ENCODE results near the gene MTUS2. TPM values are rescaled to one million over a fixed set of nuclear protein-coding genes. Genes with fewer than 3 reads are reported as not detected.

The MTUS2 gene
- total and polyA plus RNA-seq, 5 donors from 2014 or later: 0.02 to 0.03 (median 0.03) TPM; not detected in 2

DNA sequence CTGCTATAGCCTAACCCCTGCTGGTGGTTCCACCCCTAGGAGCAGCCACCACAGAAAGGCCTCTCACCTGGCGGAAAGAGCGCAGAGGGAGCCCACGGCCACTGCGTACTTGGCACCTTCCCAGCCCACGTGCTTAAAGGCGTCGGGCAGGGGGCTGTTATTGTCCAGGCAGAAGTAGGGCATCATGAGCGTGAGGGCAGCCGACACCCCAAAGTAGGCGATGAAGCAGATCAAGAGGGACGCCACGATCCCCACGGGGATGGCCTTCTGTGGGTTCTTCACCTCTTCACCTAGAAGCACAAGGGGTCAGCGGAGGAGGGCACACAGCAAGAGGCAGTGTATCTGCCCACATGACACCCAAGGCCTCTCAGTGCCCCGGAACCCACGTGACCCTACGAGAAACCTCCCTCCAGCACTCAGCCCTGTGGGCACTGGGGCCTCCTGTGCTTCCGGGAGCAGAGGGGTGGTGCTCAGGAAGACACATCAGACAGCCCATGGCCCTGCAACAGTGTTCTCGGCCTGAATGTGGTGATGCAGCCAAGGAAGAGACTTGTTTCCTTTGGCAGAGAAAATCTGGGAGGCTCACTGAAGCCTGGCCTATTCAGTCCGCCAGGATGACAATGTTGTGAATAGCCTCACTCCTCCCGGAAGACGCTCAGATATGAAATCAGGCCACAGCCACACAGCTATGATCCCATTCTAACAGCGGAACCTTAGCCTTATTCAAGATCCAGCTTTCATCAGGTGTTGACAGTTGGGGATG is 703.2 kb downstream of the MTUS2 start:
- Histone ChIP-seq H3K9me3 (ENCODE audit: control insufficient read depth in 2 of 2, low read length in 2 of 2) (no peaks in the 10 kb centered on the region), H3K36me3 (ENCODE audit: control insufficient read depth, insufficient read depth, low read length) (peaks cover 68% of the 10 kb centered on the region), H3K4me3 (ENCODE audit: low read depth, low read length) (no peak overlapping the region), H3K27ac (ENCODE audit: insufficient read depth, low read length, poor library complexity, severe bottlenecking) (no peak overlapping the region), H3K27me3 (ENCODE audit: control insufficient read depth, insufficient read depth, low read length) (no peaks in the 10 kb centered on the region), H3K4me1 (ENCODE audit: control insufficient read depth, insufficient read depth, low read length, poor library complexity, severe bottlenecking) (no peaks in the 10 kb centered on the region)
- Mint-ChIP-seq H3K4me1 (peaks cover 0 to 4% (median 0%) of the 10 kb centered on the region in 4 donors), H3K36me3 (peaks cover 57% of the 10 kb centered on the region), H3K27me3 (no peaks in the 10 kb centered on the region), H3K9me3 (no peaks in the 10 kb centered on the region), H3K27ac (no peak overlapping the region), H3K4me3 (no peak overlapping the region)
- DNase-seq (no peak), ATAC-seq (ENCODE audit: low read depth in 2 of 2) (no peak)

DNA sequence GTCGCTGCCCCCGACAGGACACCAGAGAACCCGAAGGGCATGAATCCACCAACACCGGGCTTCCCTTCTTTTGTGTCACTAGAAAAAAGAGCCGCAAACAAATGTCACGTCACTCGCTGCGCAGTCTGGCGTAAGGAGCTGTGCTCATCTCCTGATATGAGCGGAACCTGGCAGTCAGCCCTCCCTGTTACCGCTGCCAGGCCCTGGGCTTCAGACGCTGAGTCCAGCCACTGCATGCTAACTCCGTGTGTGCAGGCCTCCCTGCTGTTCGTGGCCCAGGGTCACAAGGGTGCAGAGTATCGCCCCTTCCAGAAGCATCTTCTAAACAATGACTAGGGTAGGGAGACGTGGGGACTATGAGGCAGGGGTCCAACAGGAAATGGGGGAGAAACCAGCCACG is 704.0 kb downstream of the MTUS2 start:
- no peaks in the 10 kb centered on the region for H3K27me3 Mint-ChIP-seq
- Histone ChIP-seq H3K27ac (ENCODE audit: insufficient read depth, low read length, poor library complexity, severe bottlenecking) (no peak overlapping the region), H3K4me1 (ENCODE audit: control insufficient read depth, insufficient read depth, low read length, poor library complexity, severe bottlenecking) (no peaks in the 10 kb centered on the region), H3K9me3 (ENCODE audit: control insufficient read depth in 2 of 2, low read length in 2 of 2) (no peaks in the 10 kb centered on the region), H3K36me3 (ENCODE audit: control insufficient read depth, insufficient read depth, low read length) (peaks cover 68% of the 10 kb centered on the region), H3K27me3 (ENCODE audit: control insufficient read depth, insufficient read depth, low read length) (no peaks in the 10 kb centered on the region), H3K4me3 (ENCODE audit: low read depth, low read length) (no peak overlapping the region)
- H3K4me3 Mint-ChIP-seq: no peak overlapping the region
- no peak overlapping the region for H3K27ac Mint-ChIP-seq
- H3K9me3 Mint-ChIP-seq: peaks cover 0 to 1% (median 0%) of the 10 kb centered on the region in 7 donors
- peaks cover 0 to 4% (median 0%) of the 10 kb centered on the region in 4 donors for H3K4me1 Mint-ChIP-seq
- peaks cover 59% of the 10 kb centered on the region for H3K36me3 Mint-ChIP-seq
- DNase-seq: no peak
- ATAC-seq (ENCODE audit: low read depth in 2 of 2): no peak

DNA sequence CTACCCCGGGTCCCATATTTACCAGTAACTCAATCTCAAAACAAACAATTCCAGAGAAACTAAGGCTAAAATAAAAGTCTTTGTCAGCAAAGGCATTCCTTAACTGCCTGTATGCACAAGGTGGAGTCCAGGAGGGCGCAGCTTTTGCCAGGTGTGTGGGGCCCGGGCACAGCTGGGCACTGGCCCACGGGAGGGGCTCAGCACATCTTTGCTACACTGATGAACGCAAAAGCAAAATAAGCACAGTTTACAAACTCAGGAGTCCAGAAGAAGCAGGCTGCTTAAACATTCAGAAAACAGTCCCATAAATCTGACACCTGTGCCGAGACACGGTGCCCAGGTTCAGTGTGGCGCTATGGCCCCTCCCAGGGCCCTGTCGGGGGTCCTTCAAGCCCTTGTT is 704.5 kb downstream of the MTUS2 start:
- no peaks in the 10 kb centered on the region for H3K4me1 ChIP-seq (ENCODE audit: control insufficient read depth, insufficient read depth, low read length, poor library complexity, severe bottlenecking)
- H3K9me3 ChIP-seq (ENCODE audit: control insufficient read depth in 2 of 2, low read length in 2 of 2): no peaks in the 10 kb centered on the region
- no peak overlapping the region for H3K27ac ChIP-seq (ENCODE audit: insufficient read depth, low read length, poor library complexity, severe bottlenecking)
- Mint-ChIP-seq H3K27me3 (no peaks in the 10 kb centered on the region), H3K4me1 (peaks cover 0 to 4% (median 0%) of the 10 kb centered on the region in 4 donors), H3K4me3 (no peak overlapping the region), H3K9me3 (peaks cover 0 to 1% (median 0%) of the 10 kb centered on the region in 7 donors), H3K27ac (no peak overlapping the region), H3K36me3 (peaks cover 62% of the 10 kb centered on the region)
- H3K27me3 ChIP-seq (ENCODE audit: control insufficient read depth, insufficient read depth, low read length): no peaks in the 10 kb centered on the region
- ATAC-seq (ENCODE audit: low read depth in 2 of 2) (no peak), DNase-seq (no peak)
- no peak overlapping the region for H3K4me3 ChIP-seq (ENCODE audit: low read depth, low read length)
- H3K36me3 ChIP-seq (ENCODE audit: control insufficient read depth, insufficient read depth, low read length): peaks cover 69% of the 10 kb centered on the region

DNA sequence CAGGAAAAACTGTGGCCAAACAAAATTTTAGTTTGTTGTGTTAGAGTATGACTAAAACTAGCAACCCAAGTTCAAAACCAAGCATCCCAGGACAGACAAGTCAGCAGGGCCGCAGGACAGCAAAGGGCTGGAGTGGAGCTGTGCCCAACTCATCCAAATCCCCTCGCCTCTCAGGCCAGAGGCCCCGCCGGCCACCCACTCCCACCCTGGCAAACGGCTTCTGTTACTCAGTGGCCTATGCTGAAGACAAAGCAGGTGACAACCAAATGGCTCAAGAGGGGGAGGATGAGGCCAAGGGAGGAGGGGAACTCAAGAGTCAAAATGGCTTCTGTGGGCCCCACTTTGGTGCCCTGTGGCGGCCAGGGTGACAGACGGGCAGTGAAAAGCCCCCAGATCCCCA is 705.6 kb downstream of the MTUS2 start:
- Histone ChIP-seq H3K4me1 (ENCODE audit: control insufficient read depth, insufficient read depth, low read length, poor library complexity, severe bottlenecking) (no peaks in the 10 kb centered on the region), H3K27ac (ENCODE audit: insufficient read depth, low read length, poor library complexity, severe bottlenecking) (no peak overlapping the region), H3K9me3 (ENCODE audit: control insufficient read depth in 2 of 2, low read length in 2 of 2) (no peaks in the 10 kb centered on the region), H3K27me3 (ENCODE audit: control insufficient read depth, insufficient read depth, low read length) (no peaks in the 10 kb centered on the region), H3K36me3 (ENCODE audit: control insufficient read depth, insufficient read depth, low read length) (peaks cover 69% of the 10 kb centered on the region), H3K4me3 (ENCODE audit: low read depth, low read length) (no peak overlapping the region)
- H3K4me3 Mint-ChIP-seq: no peak overlapping the region
- DNase-seq (no peak), ATAC-seq (ENCODE audit: low read depth in 2 of 2) (no peak)
- peaks cover 63% of the 10 kb centered on the region for H3K36me3 Mint-ChIP-seq
- H3K27ac Mint-ChIP-seq: no peak overlapping the region
- H3K9me3 Mint-ChIP-seq: peaks cover 0 to 1% (median 0%) of the 10 kb centered on the region in 7 donors
- H3K27me3 Mint-ChIP-seq: no peaks in the 10 kb centered on the region
- H3K4me1 Mint-ChIP-seq: peaks cover 0 to 1% (median 0%) of the 10 kb centered on the region in 4 donors

DNA sequence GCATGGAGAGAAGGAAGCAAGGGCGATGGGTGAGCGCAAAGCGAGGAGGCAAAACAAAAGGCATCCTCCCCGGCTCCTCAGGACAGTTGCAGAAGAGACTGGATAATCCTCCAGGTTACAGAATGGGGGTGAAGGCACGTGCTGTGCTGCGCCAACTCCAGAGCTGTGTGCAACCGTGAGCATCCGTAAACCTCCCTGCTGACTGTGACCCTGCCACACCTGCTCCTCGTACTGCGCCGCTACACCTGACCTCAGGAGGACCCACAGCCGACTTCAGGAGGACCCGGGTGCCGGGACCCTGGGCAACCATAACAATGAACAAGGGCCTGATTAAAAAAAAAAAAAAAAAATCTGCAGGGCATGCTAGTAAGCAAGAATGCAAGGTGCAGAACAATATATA is 706.6 kb downstream of the MTUS2 start:
- no peak overlapping the region for H3K27ac ChIP-seq (ENCODE audit: insufficient read depth, low read length, poor library complexity, severe bottlenecking)
- no peaks in the 10 kb centered on the region for H3K9me3 ChIP-seq (ENCODE audit: control insufficient read depth in 2 of 2, low read length in 2 of 2)
- peaks cover 67% of the 10 kb centered on the region for H3K36me3 ChIP-seq (ENCODE audit: control insufficient read depth, insufficient read depth, low read length)
- H3K9me3 Mint-ChIP-seq: peaks cover 0 to 1% (median 0%) of the 10 kb centered on the region in 7 donors
- H3K4me3 Mint-ChIP-seq: no peak overlapping the region
- H3K4me1 Mint-ChIP-seq: peaks cover 0 to 1% (median 0%) of the 10 kb centered on the region in 4 donors
- ATAC-seq (ENCODE audit: low read depth in 2 of 2): no peak
- H3K4me3 ChIP-seq (ENCODE audit: low read depth, low read length): no peak overlapping the region
- H3K36me3 Mint-ChIP-seq: peaks cover 55% of the 10 kb centered on the region
- no peak for DNase-seq
- no peak overlapping the region for H3K27ac Mint-ChIP-seq
- no peaks in the 10 kb centered on the region for H3K27me3 Mint-ChIP-seq
- no peaks in the 10 kb centered on the region for H3K27me3 ChIP-seq (ENCODE audit: control insufficient read depth, insufficient read depth, low read length)
- no peaks in the 10 kb centered on the region for H3K4me1 ChIP-seq (ENCODE audit: control insufficient read depth, insufficient read depth, low read length, poor library complexity, severe bottlenecking)

DNA sequence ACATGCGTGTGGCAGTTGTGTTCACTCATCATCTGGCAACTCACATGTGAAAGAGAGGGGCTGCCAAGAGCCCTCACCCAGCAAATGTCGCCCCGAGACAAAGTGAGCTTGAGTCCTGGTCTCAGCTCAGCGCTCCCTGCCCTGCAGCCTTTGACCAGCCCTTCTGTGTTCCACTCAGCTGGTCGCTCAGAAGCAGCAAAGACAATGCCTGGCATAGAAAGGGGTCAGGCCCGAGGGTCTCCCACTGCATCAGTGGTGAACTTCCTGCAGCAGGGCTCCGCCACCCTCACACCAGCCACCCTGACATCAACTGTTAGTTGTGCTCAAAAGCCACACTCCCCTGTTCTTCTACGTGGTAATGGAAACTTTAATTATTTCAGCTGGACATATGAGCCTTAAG is 707.4 kb downstream of the MTUS2 start:
- Mint-ChIP-seq H3K27ac (no peak overlapping the region), H3K4me3 (no peak overlapping the region), H3K4me1 (peaks cover 0 to 1% (median 0%) of the 10 kb centered on the region in 4 donors), H3K9me3 (peaks cover 0 to 1% (median 0%) of the 10 kb centered on the region in 7 donors), H3K36me3 (peaks cover 55% of the 10 kb centered on the region), H3K27me3 (no peaks in the 10 kb centered on the region)
- Histone ChIP-seq H3K4me1 (ENCODE audit: control insufficient read depth, insufficient read depth, low read length, poor library complexity, severe bottlenecking) (no peaks in the 10 kb centered on the region), H3K36me3 (ENCODE audit: control insufficient read depth, insufficient read depth, low read length) (peaks cover 67% of the 10 kb centered on the region), H3K9me3 (ENCODE audit: control insufficient read depth in 2 of 2, low read length in 2 of 2) (no peaks in the 10 kb centered on the region), H3K4me3 (ENCODE audit: low read depth, low read length) (no peak overlapping the region), H3K27ac (ENCODE audit: insufficient read depth, low read length, poor library complexity, severe bottlenecking) (no peak overlapping the region), H3K27me3 (ENCODE audit: control insufficient read depth, insufficient read depth, low read length) (no peaks in the 10 kb centered on the region)
- ATAC-seq (ENCODE audit: low read depth in 2 of 2): no peak
- no peak for DNase-seq

DNA sequence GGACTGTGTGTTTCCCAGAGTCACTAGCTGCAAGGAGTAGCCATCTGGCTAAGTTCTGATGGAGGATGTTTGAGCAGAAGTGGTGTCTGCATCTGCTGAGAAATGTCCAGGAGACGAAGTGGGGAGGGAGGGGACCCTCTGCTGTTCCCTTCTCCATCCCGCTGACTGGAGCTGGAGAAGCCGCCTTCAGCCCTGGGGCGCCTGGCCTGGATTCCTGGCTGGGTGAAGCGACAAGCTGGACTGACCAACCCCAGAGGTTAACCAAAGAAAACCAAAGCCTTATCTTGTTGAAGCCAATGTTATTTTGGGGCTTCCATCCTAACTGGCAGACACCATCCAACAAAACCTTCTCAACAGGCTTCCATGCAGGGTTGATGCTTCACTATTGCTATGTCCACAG is 707.8 kb downstream of the MTUS2 start:
- Histone ChIP-seq H3K4me3 (ENCODE audit: low read depth, low read length) (no peak overlapping the region), H3K4me1 (ENCODE audit: control insufficient read depth, insufficient read depth, low read length, poor library complexity, severe bottlenecking) (no peaks in the 10 kb centered on the region), H3K27ac (ENCODE audit: insufficient read depth, low read length, poor library complexity, severe bottlenecking) (no peak overlapping the region), H3K36me3 (ENCODE audit: control insufficient read depth, insufficient read depth, low read length) (peaks cover 67% of the 10 kb centered on the region), H3K9me3 (ENCODE audit: control insufficient read depth in 2 of 2, low read length in 2 of 2) (no peaks in the 10 kb centered on the region), H3K27me3 (ENCODE audit: control insufficient read depth, insufficient read depth, low read length) (no peaks in the 10 kb centered on the region)
- DNase-seq: no peak
- no peak for ATAC-seq (ENCODE audit: low read depth in 2 of 2)
- H3K27me3 Mint-ChIP-seq: no peaks in the 10 kb centered on the region
- H3K4me3 Mint-ChIP-seq: no peak overlapping the region
- H3K27ac Mint-ChIP-seq: no peak overlapping the region
- peaks cover 57% of the 10 kb centered on the region for H3K36me3 Mint-ChIP-seq
- peaks cover 0 to 1% (median 0%) of the 10 kb centered on the region in 4 donors for H3K4me1 Mint-ChIP-seq
- H3K9me3 Mint-ChIP-seq: peaks cover 0 to 1% (median 0%) of the 10 kb centered on the region in 7 donors

DNA sequence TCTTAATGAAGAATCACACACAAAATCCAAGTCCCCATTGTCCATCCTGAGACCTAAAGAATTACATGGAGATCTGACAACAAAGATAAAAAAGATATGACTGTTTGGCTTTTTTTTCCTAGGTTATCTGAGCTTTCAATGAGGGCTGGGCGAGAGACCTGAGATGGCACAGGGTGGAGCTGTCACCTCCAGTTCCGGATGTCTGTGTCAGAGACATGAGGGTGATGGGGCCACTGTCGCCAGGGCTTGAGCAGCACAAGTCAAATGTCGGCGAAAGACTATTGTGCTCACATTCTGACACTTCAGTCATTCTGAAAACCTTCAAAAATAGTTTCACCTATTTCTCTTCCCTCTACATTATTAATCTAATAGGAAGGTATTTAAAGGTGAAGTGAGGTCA is 709.6 kb downstream of the MTUS2 start:
- H3K36me3 Mint-ChIP-seq: peaks cover 60% of the 10 kb centered on the region
- ATAC-seq (ENCODE audit: low read depth in 2 of 2): no peak
- no peak overlapping the region for H3K27ac ChIP-seq (ENCODE audit: insufficient read depth, low read length, poor library complexity, severe bottlenecking)

More for the DNA sequence above, 709.6 kb downstream of the MTUS2 start:
- no peak for DNase-seq
- Histone ChIP-seq H3K4me1 (ENCODE audit: control insufficient read depth, insufficient read depth, low read length, poor library complexity, severe bottlenecking) (no peaks in the 10 kb centered on the region), H3K27me3 (ENCODE audit: control insufficient read depth, insufficient read depth, low read length) (no peaks in the 10 kb centered on the region), H3K9me3 (ENCODE audit: control insufficient read depth in 2 of 2, low read length in 2 of 2) (no peaks in the 10 kb centered on the region), H3K4me3 (ENCODE audit: low read depth, low read length) (no peak overlapping the region), H3K36me3 (ENCODE audit: control insufficient read depth, insufficient read depth, low read length) (peaks cover 62% of the 10 kb centered on the region)
- Mint-ChIP-seq H3K4me3 (no peak overlapping the region), H3K4me1 (peaks cover 0 to 1% (median 0%) of the 10 kb centered on the region in 4 donors), H3K27me3 (no peaks in the 10 kb centered on the region), H3K9me3 (peaks cover 0 to 1% (median 0%) of the 10 kb centered on the region in 7 donors), H3K27ac (peak overlapping the region in 2 of 3 donors; percentile 39 to 47)
